ENCODE results near the gene FAM240B.

DNA sequence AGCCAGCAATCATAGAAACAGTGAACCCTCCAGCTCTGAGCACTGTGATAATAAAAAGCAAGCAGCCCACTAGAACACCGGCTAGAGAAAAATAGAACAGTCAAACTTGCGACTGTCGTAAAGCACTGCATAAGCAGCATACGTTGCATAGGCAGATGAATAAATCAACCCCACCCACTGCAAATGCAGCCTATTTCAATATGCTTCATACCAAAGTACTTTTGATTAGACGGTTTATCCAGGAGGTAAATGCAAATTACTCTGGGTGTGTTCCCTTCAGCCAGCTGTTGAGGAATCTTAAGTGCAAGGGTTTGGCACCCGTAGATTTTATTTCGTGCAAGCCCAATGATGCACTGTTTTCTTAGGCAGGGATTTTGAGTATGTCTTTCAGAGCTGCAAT is 67.4 kb downstream of the FAM240B start:
- TF ChIP-seq POLR2A (IDR thresholded peaks at IDR 0.05; ENCODE audit: low read depth) (no peak), POLR2AphosphoS5 (IDR thresholded peaks at IDR 0.05) (no peak), EP300 (IDR thresholded peaks at IDR 0.05) (no peak)
- TF ChIP-seq, protein P1, sequence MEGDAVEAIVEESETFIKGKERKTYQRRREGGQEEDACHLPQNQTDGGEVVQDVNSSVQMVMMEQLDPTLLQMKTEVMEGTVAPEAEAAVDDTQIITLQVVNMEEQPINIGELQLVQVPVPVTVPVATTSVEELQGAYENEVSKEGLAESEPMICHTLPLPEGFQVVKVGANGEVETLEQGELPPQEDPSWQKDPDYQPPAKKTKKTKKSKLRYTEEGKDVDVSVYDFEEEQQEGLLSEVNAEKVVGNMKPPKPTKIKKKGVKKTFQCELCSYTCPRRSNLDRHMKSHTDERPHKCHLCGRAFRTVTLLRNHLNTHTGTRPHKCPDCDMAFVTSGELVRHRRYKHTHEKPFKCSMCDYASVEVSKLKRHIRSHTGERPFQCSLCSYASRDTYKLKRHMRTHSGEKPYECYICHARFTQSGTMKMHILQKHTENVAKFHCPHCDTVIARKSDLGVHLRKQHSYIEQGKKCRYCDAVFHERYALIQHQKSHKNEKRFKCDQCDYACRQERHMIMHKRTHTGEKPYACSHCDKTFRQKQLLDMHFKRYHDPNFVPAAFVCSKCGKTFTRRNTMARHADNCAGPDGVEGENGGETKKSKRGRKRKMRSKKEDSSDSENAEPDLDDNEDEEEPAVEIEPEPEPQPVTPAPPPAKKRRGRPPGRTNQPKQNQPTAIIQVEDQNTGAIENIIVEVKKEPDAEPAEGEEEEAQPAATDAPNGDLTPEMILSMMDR (IDR thresholded peaks at IDR 0.05), result no peak
